K562 (cell line): Measurements from ENCODE around the gene VASH2. TPM values are rescaled to one million over a fixed set of nuclear protein-coding genes. Genes with fewer than 3 reads are reported as not detected.

Experiments
- ATAC-seq: fragments of 200-7000 bp; cut with Tn5 transposase; 3 replicates; pipeline ENCODE4 v1.9.1; 2020; ENCODE audit warnings: moderate library complexity
- BruUV-seq: library from RNA; stranded (reverse); fragments of 400-500 nt; replicated peaks from 2 replicates; lab custom pipeline; 2021; lab: Mats Ljungman, UMichigan
- CTCF ChIA-PET: fragments of 300-600 bp; formaldehyde crosslinking; extraction: SDS; loops from one replicate; lab custom pipeline; 2021; ENCODE audit warnings: low intra/inter-chr PET ratio; lab: Yijun Ruan, JAX
- POLR2A ChIA-PET: fragments of 300-600, 350-650 bp; sonication (Branson Sonifier 250); formaldehyde crosslinking; extraction: SDS; loops from one replicate; lab custom pipeline; 2021; ENCODE audit warnings: antibody characterized with exemption, inconsistent platforms; lab: Yijun Ruan, JAX
- DNase-seq, 4 experiments: peaks; one replicate each; pipeline versions ENCODE4 v3.0.0 to v3.0.0-alpha.2; 2011 to 2018; ENCODE audit warnings: low spot score in 3 of 4, mixed read lengths in 3 of 4; ENCODE audit errors: extremely low read depth in 1 of 4
- FAIRE-seq: peaks from 2 replicates; lab custom pipeline; 2011; peaks lifted over from hg19 to GRCh38; lab: Jason Lieb, UNC
- H2AFZ ChIP-seq: 2 replicates; pipeline ENCODE4 v1.6.0; 2011; ENCODE audit warnings: low read depth, low read length, control low read depth, inconsistent platforms
- H3K27ac ChIP-seq: fragments of 200-600 bp; 3 replicates; pipeline ENCODE4 v1.8.0; 2011; ENCODE audit warnings: low read depth, mild to moderate bottlenecking, control low read depth, inconsistent platforms, low read length, moderate library complexity, mixed read lengths; ENCODE audit errors: extremely low read depth
- H3K27me3 ChIP-seq, 2 experiments: fragments of 300-600 bp in 1 of 2; 2 replicates in 1 of 2; 3 replicates in 1 of 2; pipeline versions ENCODE4 v1.6.0 to v1.8.0; 2011; ENCODE audit warnings: inconsistent platforms in 2 of 2, low read length in 2 of 2, mild to moderate bottlenecking in 1 of 2, mixed read lengths in 1 of 2, moderate library complexity in 1 of 2; ENCODE audit not compliant: control insufficient read depth in 2 of 2, insufficient read depth in 2 of 2
- H3K36me3 ChIP-seq: fragments of 300-600 bp; 3 replicates; pipeline ENCODE4 v1.8.0; 2011; ENCODE audit warnings: mild to moderate bottlenecking, low read length, inconsistent platforms; ENCODE audit not compliant: control insufficient read depth, insufficient read depth
- H3K4me1 ChIP-seq, 2 experiments: fragments of 200-600 bp in 1 of 2; replicated peaks in 1 of 2; 2 replicates in 1 of 2; 3 replicates in 1 of 2; pipeline versions ENCODE4 v1.5.1 to v1.8.0; 2011; ENCODE audit warnings: inconsistent platforms in 2 of 2, low read length in 2 of 2, mild to moderate bottlenecking in 1 of 2, mixed read lengths in 1 of 2, moderate library complexity in 1 of 2; ENCODE audit not compliant: control insufficient read depth in 2 of 2, insufficient read depth in 2 of 2
- H3K4me2 ChIP-seq: 2 replicates; pipeline ENCODE4 v1.6.1; 2011; ENCODE audit warnings: low read length, control low read depth, inconsistent platforms, mixed read lengths; ENCODE audit not compliant: insufficient read depth
- H3K4me3 ChIP-seq: fragments of 200-600 bp; sonication (generic), shearing (Covaris generic); 2 replicates; pipeline ENCODE4 v1.5.1; 2016; ENCODE audit warnings: control low read depth, inconsistent platforms
- H3K79me2 ChIP-seq: fragments of 200-600 bp; 3 replicates; pipeline ENCODE4 v1.8.0; 2011; ENCODE audit warnings: low read length, inconsistent platforms; ENCODE audit not compliant: control insufficient read depth, insufficient read depth
- H3K9ac ChIP-seq, 2 experiments: 2 replicates each; pipeline versions ENCODE4 v1.6.0 to v1.6.1; 2011; ENCODE audit warnings: low read depth in 2 of 2, low read length in 2 of 2, control low read depth in 1 of 2, inconsistent platforms in 1 of 2, mild to moderate bottlenecking in 1 of 2, mixed read lengths in 1 of 2; ENCODE audit not compliant: insufficient read depth in 1 of 2
- H3K9me1 ChIP-seq: one replicate; pipeline ENCODE4 v1.6.0; 2011; ENCODE audit warnings: inconsistent platforms, mild to moderate bottlenecking, low read length, moderate library complexity; ENCODE audit not compliant: control insufficient read depth, insufficient read depth
- H3K9me3 ChIP-seq: replicated peaks from 2 replicates; pipeline ENCODE4 v1.5.1; 2011; ENCODE audit warnings: low read depth, low read length, inconsistent platforms; ENCODE audit not compliant: control insufficient read depth, insufficient read depth
- H4K20me1 ChIP-seq: replicated peaks from 2 replicates; pipeline ENCODE4 v1.6.1; 2011; ENCODE audit warnings: low read length, inconsistent platforms, mixed read lengths; ENCODE audit not compliant: control insufficient read depth, insufficient read depth
- CBFA2T3 ChIP-seq: fragments of 450-650 bp; IDR thresholded peaks from 2 replicates; pipeline ENCODE4 v1.6.1; 2017
- CEBPG ChIP-seq, 3 experiments: fragments of 200-800 bp in 1 of 3; sonication (Bioruptor generic) in 1 of 3; sonication (generic) in 1 of 3; formaldehyde crosslinking in 1 of 3; IDR thresholded peaks in 2 of 3; conservative IDR thresholded peaks in 1 of 3; 2 replicates each; pipeline versions ENCODE4 v1.6.1 to v1.8.0; 2016 to 2022; ENCODE audit warnings: missing compliant biosample characterization in 2 of 3, missing genetic modification characterization in 2 of 3, mild to moderate bottlenecking in 1 of 3, missing genetic modification reagents in 1 of 3
- DMBX1 ChIP-seq: fragments of 250-450 bp; sonication (Bioruptor Pico); IDR thresholded peaks from 2 replicates; pipeline ENCODE4 v1.8.0; 2022; ENCODE audit warnings: inconsistent platforms, mild to moderate bottlenecking, moderate library complexity, borderline replicate concordance
- KLF16 ChIP-seq: IDR thresholded peaks from 2 replicates; pipeline ENCODE4 v1.6.1; 2016; ENCODE audit warnings: antibody characterized with exemption
- POLR2H ChIP-seq: IDR thresholded peaks from 2 replicates; pipeline ENCODE4 v1.6.1; 2016; ENCODE audit warnings: missing genetic modification characterization, low read depth, mild to moderate bottlenecking, control low read depth, missing compliant biosample characterization, moderate library complexity
- RFX1 ChIP-seq: fragments of 450-650 bp; IDR thresholded peaks from 2 replicates; pipeline ENCODE4 v1.6.1; 2016; ENCODE audit warnings: mild to moderate bottlenecking, moderate library complexity
- SETDB1 ChIP-seq: IDR thresholded peaks from one replicate; pipeline ENCODE4 v1.6.1; 2012; ENCODE audit warnings: low read length, control low read depth, inconsistent platforms
- SMARCB1 ChIP-seq: IDR thresholded peaks from 2 replicates; pipeline ENCODE4 v1.6.1; 2011; ENCODE audit warnings: improper control_type of control experiment, low read depth; ENCODE audit not compliant: insufficient read length
- TCF3 ChIP-seq: sonication (generic); formaldehyde crosslinking; IDR thresholded peaks from 2 replicates; pipeline ENCODE4 v1.4.0; 2020; ENCODE audit warnings: mild to moderate bottlenecking, missing genetic modification reagents
- TFAM ChIP-seq: fragments of 250-450 bp; sonication (Bioruptor Pico); conservative IDR thresholded peaks from 2 replicates; pipeline ENCODE4 v1.5.0; 2021; ENCODE audit warnings: mild to moderate bottlenecking, moderate library complexity
- ZBTB40 ChIP-seq, 2 experiments: fragments of 450-650 bp in 1 of 2; sonication (generic) in 1 of 2; formaldehyde crosslinking in 1 of 2; IDR thresholded peaks; 2 replicates each; pipeline versions ENCODE4 v1.7.1 to v1.9.0; 2016 to 2022; ENCODE audit warnings: inconsistent platforms in 1 of 2, mild to moderate bottlenecking in 1 of 2, missing genetic modification reagents in 1 of 2
- ZNF354B ChIP-seq: fragments of 250-450 bp; sonication (Bioruptor Pico); IDR thresholded peaks from 2 replicates; pipeline ENCODE4 v1.4.0; 2020
- ZNF408 ChIP-seq: fragments of 250-450 bp; sonication (Bioruptor Pico); IDR thresholded peaks from 2 replicates; pipeline ENCODE4 v1.4.0; 2020; ENCODE audit warnings: low read depth, mild to moderate bottlenecking, moderate library complexity
- ZNF830 ChIP-seq: fragments of 250-450 bp; sonication (Bioruptor Pico); IDR thresholded peaks from 2 replicates; pipeline ENCODE4 v1.5.0; 2021; ENCODE audit warnings: mild to moderate bottlenecking
- WGBS: fragments of 100-300 bp; shearing (Covaris generic); methylation state at CpG from one replicate; pipeline ENCODE4 v1.1.6; 2016; ENCODE audit warnings: low coverage, mixed read lengths; ENCODE audit not compliant: insufficient coverage; ENCODE audit errors: missing lambda C conversion rate; 5-methylcytosine and 5-hydroxymethylcytosine counted together
- in situ Hi-C: fragments of 300-500 bp; cut with MboI; formaldehyde crosslinking; loops from 4 replicates; pipeline ENCODE4 v1.15.0; 2018; ENCODE audit warnings: inconsistent platforms, mixed read lengths
- intact Hi-C: fragments of 100-400 bp; cut with micrococcal nuclease; formaldehyde crosslinking; loops from 2 replicates; pipeline ENCODE4 v1.14.2; 2022
- polyA plus RNA-seq, 8 experiments: library from polyadenylated mRNA; depleted of rRNA in 4 of 8; stranded (reverse) in 5 of 8; unstranded in 3 of 8; fragments of >200 nt; fragmentation: Nextera tagmentation in 2 of 8; fragmentation: Illumina TruSeq in 1 of 8; extraction: Ambion mirVana in 2 of 8; extraction: Trizol in 1 of 8; gene quantifications; 2 replicates each; pipeline versions ENCODE4 v1.2.1 to v1.2.3, GENCODE V29; 2011 to 2014; ENCODE audit warnings: inconsistent platforms in 1 of 8, missing spikeins in 1 of 8
- total RNA-seq, 7 experiments: library from RNA; depleted of rRNA in 6 of 7; stranded (reverse); fragments of >200 nt in 6 of 7; fragmentation: Illumina TruSeq in 2 of 7; extraction: Trizol in 2 of 7; gene quantifications; 2 replicates each; pipeline versions ENCODE4 v1.2.1 to v1.2.3, GENCODE V29; 2011 to 2021; ENCODE audit warnings: low replicate concordance in 1 of 7

VASH2 gene
- total and polyA plus RNA-seq, 9 of the 15 experiments (the other 6 are each of a cell fraction or from before 2014, with no cell fraction given), result 0.04 to 0.40 (median 0.10) TPM; not detected in 1

GRCh38 chr1:212926372-212926771 lies 24.0 kb upstream of the VASH2 start:
- CTCF ChIA-PET, result no interaction called here
- no peak for FAIRE-seq
- no peaks in the 10 kb centered on the region; a peak in 1 of 5 replicates for H3K4me1 ChIP-seq
- TF ChIP-seq CEBPG (CRISPR knock-in tag; IDR thresholded peaks at IDR 0.05), result no peak
- TF ChIP-seq CEBPG (tag; conservative IDR thresholded peaks at IDR 0.05 in 1 of 2, IDR thresholded peaks at IDR 0.05 in 1 of 2), result 0 out of 4 replicates have a peak, but pooled peaks of 1 of the 2 experiments have one; percentile 21
- TF ChIP-seq TCF3 (CRISPR knock-in tag), result no peak
- TF ChIP-seq ZNF830 (CRISPR knock-in tag), result no peak
- TF ChIP-seq SETDB1, result no peak
- TF ChIP-seq CBFA2T3, result peak; percentile 20
- no peak for TF ChIP-seq SMARCB1
- TF ChIP-seq DMBX1 (CRISPR knock-in tag), result no peak
- TF ChIP-seq POLR2H (tag), result no peak
- no peak for TF ChIP-seq ZNF354B
- no peak for TF ChIP-seq ZNF408
- no peak for TF ChIP-seq ZBTB40 (IDR thresholded peaks at IDR 0.05)
- no peak for TF ChIP-seq ZBTB40 (CRISPR knock-in tag; IDR thresholded peaks at IDR 0.05)
- TF ChIP-seq RFX1, result no peak
- no peak for TF ChIP-seq TFAM (CRISPR knock-in tag)
- no peak for TF ChIP-seq KLF16

More at GRCh38 chr1:212926372-212926771, 24.0 kb upstream of the VASH2 start:
- in situ Hi-C loops (no loop called here), intact Hi-C loops (loop anchor here (2.0 kb wide), 1 partner anchor 144 kb away; no protein-coding TSS in a partner anchor)
- Histone ChIP-seq H2AFZ (peak overlapping the region; percentile 25; the same call in 1 of the 2 replicates), H3K79me2 (no peaks in the 10 kb centered on the region), H3K27me3 (peaks cover 11 to 26% of the 10 kb centered on the region in 2 experiments), H3K9me3 (no peaks in the 10 kb centered on the region), H3K9me1 (no peaks in the 10 kb centered on the region), H3K27ac (no peak overlapping the region), H3K36me3 (no peaks in the 10 kb centered on the region), H4K20me1 (0 out of 2 replicates have a peak, but pooled peaks cover 6% of the 10 kb centered on the region), H3K9ac (no peak overlapping the region), H3K4me2 (no peak overlapping the region), H3K4me3 (no peak overlapping the region)
- no TSS peak for BruUV-seq
- 15% methylated on average over 6 of the region's 6 CpGs for whole genome bisulfite sequencing
- ATAC-seq (peak; percentile 47), DNase-seq (peak in 1 of 4 experiments; percentile 29)
- POLR2A ChIA-PET, result interaction anchor here (0.6 to 1.2 kb wide), 2 partner anchors 11 to 17 kb away, joined by 3 to 5 read pairs; no protein-coding TSS in a partner anchor
